Mesothelial cell of epicardium (in vitro differentiated cells): ENCODE results near the gene CDC42BPA. TPM values are rescaled to one million over a fixed set of nuclear protein-coding genes. Genes with fewer than 3 reads are reported as not detected.
"Not testable (repeated sequence)": the region's sequence is repeated elsewhere in the genome, so short reads cannot be mapped to it uniquely, and the experiment has no call there.

Experiments used
- DNase-seq, 2 experiments: peaks; one replicate each; pipeline ENCODE4 v3.0.0; 2021; ENCODE audit warnings: low spot score in 2 of 2; ENCODE audit not compliant: unreplicated experiment in 2 of 2
- H3K27ac Mint-ChIP-seq: 2 replicates; pipeline ENCODE4 v1.8.0; 2021; ENCODE audit warnings: mixed read lengths
- H3K27me3 Mint-ChIP-seq: 2 replicates; pipeline ENCODE4 v1.8.0; 2021; ENCODE audit warnings: low read depth, mixed read lengths
- H3K36me3 Mint-ChIP-seq: 2 replicates; pipeline ENCODE4 v1.8.0; 2021; ENCODE audit warnings: mixed read lengths
- H3K4me1 Mint-ChIP-seq: 2 replicates; pipeline ENCODE4 v1.8.0; 2021; ENCODE audit warnings: mixed read lengths
- H3K4me3 Mint-ChIP-seq: 2 replicates; pipeline ENCODE4 v1.8.0; 2021; ENCODE audit warnings: mild to moderate bottlenecking, moderate library complexity, mixed read lengths
- H3K9me3 Mint-ChIP-seq: 2 replicates; pipeline ENCODE4 v1.8.0; 2021; ENCODE audit warnings: mixed read lengths
- total RNA-seq: library from RNA; stranded (reverse); gene quantifications from 3 replicates; pipeline ENCODE4 v1.2.1, GENCODE V29; 2021
- TF ChIP-seq, protein P1 (sequence below): fragments of 200-600 bp; sonication (generic); IDR thresholded peaks from one replicate; pipeline ENCODE4 v1.5.0; 2021; ENCODE audit warnings: antibody characterized with exemption; ENCODE audit not compliant: unreplicated experiment

CDC42BPA gene
- total RNA-seq, 1 donor from 2014 or later = 44.4 TPM

DNA sequence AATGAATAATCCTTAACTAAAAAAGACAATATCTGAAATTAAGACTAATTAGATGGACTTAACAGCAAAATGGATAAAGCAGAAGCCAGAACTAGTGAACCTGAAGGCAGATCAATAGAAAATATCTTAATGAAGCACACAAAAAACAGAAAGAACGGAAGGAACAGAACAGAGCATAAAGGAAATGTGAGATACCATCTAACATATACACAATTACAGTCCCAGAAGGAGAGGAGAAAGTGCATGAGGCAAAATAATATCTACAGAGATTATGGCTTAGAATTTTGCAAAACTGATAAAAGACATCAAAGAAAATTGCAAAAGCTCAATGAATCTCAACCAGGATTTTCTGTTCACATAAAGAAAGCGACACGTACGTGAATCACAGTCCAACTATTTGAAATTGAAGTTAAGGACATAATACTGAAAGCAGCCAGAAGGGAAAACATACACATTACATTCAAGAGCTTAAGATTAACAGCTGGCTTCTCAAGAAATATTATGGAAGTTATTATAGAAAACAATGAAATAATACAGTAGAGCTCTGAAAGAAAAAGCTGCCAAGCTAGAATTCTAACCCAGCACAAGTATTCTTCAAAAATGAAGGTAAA lies 182.0 kb downstream of the CDC42BPA start:
- Mint-ChIP-seq H3K9me3 (peaks cover 16% of the 10 kb centered on the region), H3K27me3 (no peaks in the 10 kb centered on the region), H3K27ac (no peak overlapping the region), H3K36me3 (peaks cover 32% of the 10 kb centered on the region), H3K4me1 (no peaks in the 10 kb centered on the region), H3K4me3 (no peak overlapping the region)
- DNase-seq = no peak
- TF ChIP-seq, protein P1, sequence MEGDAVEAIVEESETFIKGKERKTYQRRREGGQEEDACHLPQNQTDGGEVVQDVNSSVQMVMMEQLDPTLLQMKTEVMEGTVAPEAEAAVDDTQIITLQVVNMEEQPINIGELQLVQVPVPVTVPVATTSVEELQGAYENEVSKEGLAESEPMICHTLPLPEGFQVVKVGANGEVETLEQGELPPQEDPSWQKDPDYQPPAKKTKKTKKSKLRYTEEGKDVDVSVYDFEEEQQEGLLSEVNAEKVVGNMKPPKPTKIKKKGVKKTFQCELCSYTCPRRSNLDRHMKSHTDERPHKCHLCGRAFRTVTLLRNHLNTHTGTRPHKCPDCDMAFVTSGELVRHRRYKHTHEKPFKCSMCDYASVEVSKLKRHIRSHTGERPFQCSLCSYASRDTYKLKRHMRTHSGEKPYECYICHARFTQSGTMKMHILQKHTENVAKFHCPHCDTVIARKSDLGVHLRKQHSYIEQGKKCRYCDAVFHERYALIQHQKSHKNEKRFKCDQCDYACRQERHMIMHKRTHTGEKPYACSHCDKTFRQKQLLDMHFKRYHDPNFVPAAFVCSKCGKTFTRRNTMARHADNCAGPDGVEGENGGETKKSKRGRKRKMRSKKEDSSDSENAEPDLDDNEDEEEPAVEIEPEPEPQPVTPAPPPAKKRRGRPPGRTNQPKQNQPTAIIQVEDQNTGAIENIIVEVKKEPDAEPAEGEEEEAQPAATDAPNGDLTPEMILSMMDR = no peak

DNA sequence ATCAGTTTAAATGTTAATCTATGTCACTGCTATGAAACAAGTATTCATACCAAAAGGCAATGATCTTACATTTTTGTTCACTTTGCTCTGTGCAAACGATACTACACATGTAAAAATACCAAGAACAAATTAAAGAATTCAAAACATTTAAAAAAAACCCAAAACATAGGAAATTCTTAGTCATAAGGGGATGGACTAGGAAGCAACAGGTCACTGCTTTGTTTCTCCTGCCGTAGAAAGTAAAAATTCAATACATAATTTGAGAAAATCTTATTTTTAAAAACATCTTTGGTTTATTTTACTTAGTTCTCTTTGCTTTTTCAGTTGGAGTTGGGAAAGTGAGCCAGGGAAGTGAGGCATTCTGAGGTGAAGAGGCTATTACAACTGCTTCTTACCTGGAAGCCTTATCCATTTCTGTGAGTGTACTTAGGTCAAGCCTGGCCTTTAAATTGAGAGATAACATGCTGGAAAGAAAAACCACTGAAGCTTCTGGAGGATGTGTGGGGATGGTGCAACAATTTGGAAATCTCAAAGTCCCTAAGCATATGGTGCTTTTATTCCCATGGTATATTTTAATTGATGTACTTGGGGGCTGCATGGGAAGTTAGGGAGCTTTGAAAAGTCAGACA lies 183.5 kb downstream of the CDC42BPA start:
- no peak overlapping the region for H3K27ac Mint-ChIP-seq
- TF ChIP-seq, protein P1 = no peak
- H3K36me3 Mint-ChIP-seq = peaks cover 39% of the 10 kb centered on the region
- peaks cover 16% of the 10 kb centered on the region for H3K9me3 Mint-ChIP-seq
- DNase-seq = no peak
- H3K4me1 Mint-ChIP-seq = no peaks in the 10 kb centered on the region
- H3K27me3 Mint-ChIP-seq = no peaks in the 10 kb centered on the region
- no peak overlapping the region for H3K4me3 Mint-ChIP-seq

DNA sequence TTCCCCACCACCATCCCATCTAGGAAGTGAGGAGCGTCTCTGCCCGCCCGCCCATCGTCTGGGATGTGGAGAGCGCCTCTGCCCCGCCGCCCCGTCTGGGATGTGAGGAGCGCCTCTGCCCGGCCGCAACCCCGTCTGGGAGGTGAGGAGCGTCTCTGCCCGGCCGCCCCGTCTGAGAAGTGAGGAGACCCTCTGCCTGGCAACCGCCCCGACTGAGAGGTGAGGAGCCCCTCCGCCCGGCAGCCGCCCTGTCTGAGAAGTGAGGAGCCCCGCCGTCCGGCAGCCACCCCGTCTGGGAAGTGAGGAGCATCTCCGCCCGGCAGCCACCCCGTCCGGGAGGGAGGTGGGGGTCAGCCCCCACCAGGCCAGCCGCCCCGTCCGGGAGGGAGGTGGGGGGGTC lies 185.6 kb downstream of the CDC42BPA start:
- DNase-seq, H3K4me1 Mint-ChIP-seq: not testable (repeated sequence)

DNA sequence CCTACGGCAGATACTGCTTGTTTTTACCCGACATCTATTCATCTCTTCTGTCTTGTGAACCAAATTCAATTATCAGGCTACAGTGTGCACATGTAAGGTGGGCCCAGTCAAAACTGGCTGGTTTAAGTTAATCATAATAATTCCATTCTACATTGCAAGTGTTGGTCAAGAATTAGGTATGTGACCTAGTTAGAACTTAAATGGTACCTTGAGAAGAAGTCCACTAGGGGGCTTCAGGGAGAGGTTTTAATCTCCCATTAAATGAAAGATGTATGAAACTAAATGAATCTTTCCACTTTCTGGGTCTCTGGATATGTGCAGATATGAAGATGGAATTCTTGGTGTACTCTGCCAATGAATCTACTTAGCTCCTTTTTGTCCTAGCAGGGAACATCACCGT lies 187.1 kb downstream of the CDC42BPA start:
- H3K36me3 Mint-ChIP-seq = peaks cover 35% of the 10 kb centered on the region
- no peak for DNase-seq
- no peaks in the 10 kb centered on the region for H3K27me3 Mint-ChIP-seq
- peaks cover 10% of the 10 kb centered on the region for H3K9me3 Mint-ChIP-seq
- H3K27ac Mint-ChIP-seq = no peak overlapping the region
- no peak overlapping the region for H3K4me3 Mint-ChIP-seq
- no peaks in the 10 kb centered on the region for H3K4me1 Mint-ChIP-seq
- TF ChIP-seq, protein P1 = peak; percentile 27

More for the DNA sequence above, 185.6 kb downstream of the CDC42BPA start:
- not testable (repeated sequence) for H3K4me3 Mint-ChIP-seq, H3K27me3 Mint-ChIP-seq, H3K27ac Mint-ChIP-seq
- Mint-ChIP-seq H3K36me3 (peaks cover 40% of the 10 kb centered on the region), H3K9me3 (peaks cover 16% of the 10 kb centered on the region)

DNA sequence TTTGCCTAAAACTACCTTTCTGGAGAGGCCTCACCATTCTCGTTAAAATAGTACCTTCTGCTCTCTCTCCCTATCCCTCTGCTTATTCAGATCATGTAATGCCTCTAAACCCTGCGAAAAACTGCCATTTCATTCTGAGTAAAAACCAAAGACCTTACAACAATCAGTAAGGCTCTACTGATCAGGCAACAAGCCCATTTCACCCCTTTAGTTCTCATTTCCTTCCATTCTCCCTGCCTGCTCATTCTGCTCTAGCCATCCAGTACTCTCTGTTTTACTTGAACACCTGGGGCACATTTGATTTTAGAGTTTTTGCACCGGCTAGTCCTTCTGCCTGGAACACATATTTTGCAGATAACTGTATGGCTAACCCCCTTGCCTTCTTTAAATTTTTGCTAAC lies 190.4 kb downstream of the CDC42BPA start:
- Mint-ChIP-seq H3K27ac (no peak overlapping the region), H3K9me3 (no peaks in the 10 kb centered on the region), H3K4me3 (no peak overlapping the region), H3K27me3 (no peaks in the 10 kb centered on the region), H3K36me3 (peaks cover 17% of the 10 kb centered on the region), H3K4me1 (no peaks in the 10 kb centered on the region)
- TF ChIP-seq, protein P1 = no peak
- no peak for DNase-seq

DNA sequence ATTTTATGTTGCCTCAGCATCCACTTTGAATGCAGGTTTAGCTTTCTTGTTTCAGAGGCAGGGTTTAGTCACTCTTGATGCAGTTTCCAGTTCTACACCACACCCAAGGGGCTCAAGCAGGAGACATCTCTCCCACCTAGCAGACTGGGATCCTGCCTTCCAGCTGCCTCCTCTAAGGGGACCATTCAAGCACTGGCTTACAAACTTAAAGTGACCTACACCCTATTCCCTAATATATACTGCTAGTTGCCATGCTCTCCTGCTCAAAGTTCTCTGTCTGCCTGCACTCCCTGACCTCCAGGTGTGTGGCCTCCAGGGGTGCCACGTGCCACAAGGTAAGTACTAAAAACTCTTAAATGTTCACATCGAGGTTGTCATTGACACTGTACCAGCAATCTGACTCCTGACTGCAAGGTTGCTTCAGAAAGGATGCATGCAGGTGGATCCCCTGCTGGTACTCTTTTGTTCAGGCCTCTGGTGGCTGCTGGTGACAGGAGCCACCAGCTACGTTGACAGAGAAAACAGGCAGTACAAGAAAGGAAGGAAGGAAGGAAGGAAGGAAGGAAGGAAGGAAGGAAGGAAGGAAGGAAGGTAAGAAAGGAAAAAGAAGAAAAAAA lies 192.3 kb downstream of the CDC42BPA start:
- no peak overlapping the region for H3K27ac Mint-ChIP-seq
- DNase-seq = no peak
- H3K9me3 Mint-ChIP-seq = no peaks in the 10 kb centered on the region
- no peak overlapping the region for H3K4me3 Mint-ChIP-seq
- H3K36me3 Mint-ChIP-seq = peaks cover 8% of the 10 kb centered on the region
- H3K27me3 Mint-ChIP-seq = no peaks in the 10 kb centered on the region
- H3K4me1 Mint-ChIP-seq = no peaks in the 10 kb centered on the region
- TF ChIP-seq, protein P1 = no peak
